Astrocyte (in vitro differentiated cells and primary cell): ENCODE data around the gene INSYN2B. TPM values are rescaled to one million over a fixed set of nuclear protein-coding genes. Genes with fewer than 3 reads are reported as not detected.

Experiments used
- DNase-seq: peaks from one replicate; pipeline ENCODE4 v3.0.0-alpha.2; 2010; ENCODE audit warnings: low read depth
- FAIRE-seq: peaks from 2 replicates; lab custom pipeline; 2011; peaks lifted over from hg19 to GRCh38; lab: Jason Lieb, UNC
- H2AFZ ChIP-seq: 2 replicates; pipeline ENCODE4 v1.6.0; 2012; ENCODE audit warnings: low read depth, low read length, inconsistent platforms
- H3K27ac ChIP-seq: 2 replicates; pipeline ENCODE4 v1.5.1; 2011; ENCODE audit warnings: low read depth, low read length, inconsistent platforms
- H3K27me3 ChIP-seq: 2 replicates; pipeline ENCODE4 v1.6.0; 2011; ENCODE audit warnings: low read length, inconsistent platforms; ENCODE audit not compliant: insufficient read depth
- H3K36me3 ChIP-seq: 2 replicates; pipeline ENCODE4 v1.5.1; 2011; ENCODE audit warnings: low read length, inconsistent platforms; ENCODE audit not compliant: insufficient read depth
- H3K4me1 ChIP-seq: 2 replicates; pipeline ENCODE4 v1.5.1; 2011; ENCODE audit warnings: low read length, inconsistent platforms; ENCODE audit not compliant: insufficient read depth
- H3K4me2 ChIP-seq: 2 replicates; pipeline ENCODE4 v1.6.0; 2012; ENCODE audit warnings: low read length, inconsistent platforms
- H3K4me3 ChIP-seq: 2 replicates; pipeline ENCODE4 v1.5.1; 2011; ENCODE audit warnings: low read depth, mild to moderate bottlenecking, low read length, inconsistent platforms; ENCODE audit not compliant: insufficient read depth
- H3K79me2 ChIP-seq: 2 replicates; pipeline ENCODE4 v1.6.0; 2012; ENCODE audit warnings: mild to moderate bottlenecking, low read length, inconsistent platforms; ENCODE audit not compliant: insufficient read depth
- H3K9ac ChIP-seq: 2 replicates; pipeline ENCODE4 v1.6.0; 2012; ENCODE audit warnings: mild to moderate bottlenecking, low read length, inconsistent platforms
- H3K9me3 ChIP-seq: 2 replicates; pipeline ENCODE4 v1.5.1; 2012; ENCODE audit warnings: low read depth, mild to moderate bottlenecking, low read length, inconsistent platforms; ENCODE audit not compliant: insufficient read depth
- H4K20me1 ChIP-seq: 2 replicates; pipeline ENCODE4 v1.6.0; 2012; ENCODE audit warnings: low read length, inconsistent platforms; ENCODE audit not compliant: insufficient read depth
- H3K27ac Mint-ChIP-seq: one replicate; pipeline ENCODE4 v1.8.0; 2021; ENCODE audit warnings: mild to moderate bottlenecking, mixed read lengths; ENCODE audit not compliant: unreplicated experiment
- H3K27me3 Mint-ChIP-seq: one replicate; pipeline ENCODE4 v1.8.0; 2021; ENCODE audit warnings: low read depth, mixed read lengths; ENCODE audit not compliant: unreplicated experiment
- H3K36me3 Mint-ChIP-seq: one replicate; pipeline ENCODE4 v1.8.0; 2021; ENCODE audit warnings: low read depth, mixed read lengths; ENCODE audit not compliant: unreplicated experiment
- H3K4me1 Mint-ChIP-seq: one replicate; pipeline ENCODE4 v1.8.0; 2021; ENCODE audit warnings: low read depth, mixed read lengths; ENCODE audit not compliant: unreplicated experiment
- H3K4me3 Mint-ChIP-seq: one replicate; pipeline ENCODE4 v1.8.0; 2021; ENCODE audit warnings: mild to moderate bottlenecking, moderate library complexity, mixed read lengths; ENCODE audit not compliant: unreplicated experiment
- H3K9me3 Mint-ChIP-seq: one replicate; pipeline ENCODE4 v1.8.0; 2021; ENCODE audit warnings: mild to moderate bottlenecking, mixed read lengths; ENCODE audit not compliant: unreplicated experiment
- EZH2 ChIP-seq: IDR thresholded peaks from 2 replicates; pipeline ENCODE4 v1.6.1; 2012; ENCODE audit warnings: mild to moderate bottlenecking, low read length, inconsistent platforms; ENCODE audit not compliant: insufficient read depth
- total RNA-seq: library from RNA; stranded (reverse); gene quantifications from 2 replicates; pipeline ENCODE4 v1.2.1, GENCODE V29; 2021
- TF ChIP-seq, protein P1 (sequence below): IDR thresholded peaks from 2 replicates; pipeline ENCODE4 v1.5.1; 2011; ENCODE audit warnings: low read depth, mild to moderate bottlenecking, inconsistent platforms, low read length, moderate library complexity; ENCODE audit not compliant: insufficient read depth

Gene INSYN2B
- total RNA-seq, 1 donor from 2014 or later = 0.36 TPM

DNA sequence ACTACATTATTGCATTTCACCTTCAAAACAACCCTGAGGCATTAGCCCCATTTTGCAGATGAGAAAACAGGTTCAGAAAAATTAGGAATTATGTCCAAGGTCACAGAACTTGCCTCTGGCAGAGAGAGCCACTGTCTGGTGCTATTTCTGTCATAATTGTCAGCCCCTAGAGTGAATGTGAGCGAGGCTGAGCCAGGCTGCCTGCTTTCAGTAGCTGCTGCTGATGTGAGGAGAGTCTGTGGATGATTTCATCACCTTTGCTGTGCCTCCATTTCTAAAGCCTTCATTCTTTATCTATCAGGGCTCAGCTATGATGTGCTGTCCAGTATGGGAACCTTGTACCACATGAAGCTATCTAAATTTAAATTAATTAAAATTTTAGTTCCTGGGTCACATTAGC is 71.4 kb downstream of the INSYN2B start:
- Mint-ChIP-seq H3K4me3 (no peak overlapping the region), H3K4me1 (no peaks in the 10 kb centered on the region), H3K27me3 (peaks cover 8% of the 10 kb centered on the region), H3K27ac (no peak overlapping the region), H3K36me3 (no peaks in the 10 kb centered on the region), H3K9me3 (no peaks in the 10 kb centered on the region)
- H3K4me1 ChIP-seq = peaks cover 4% of the 10 kb centered on the region
- no peaks in the 10 kb centered on the region for H3K27me3 ChIP-seq
- peaks cover 31% of the 10 kb centered on the region for H4K20me1 ChIP-seq
- FAIRE-seq (no peak), DNase-seq (no peak)
- H3K36me3 ChIP-seq = no peaks in the 10 kb centered on the region
- H3K9ac ChIP-seq = no peak overlapping the region
- H3K4me3 ChIP-seq = no peak overlapping the region
- no peaks in the 10 kb centered on the region for H3K9me3 ChIP-seq
- H3K4me2 ChIP-seq = no peak overlapping the region
- H2AFZ ChIP-seq = no peak overlapping the region
- no peak overlapping the region for H3K27ac ChIP-seq
- H3K79me2 ChIP-seq = peaks cover 17% of the 10 kb centered on the region
- no peak for TF ChIP-seq EZH2
- TF ChIP-seq, protein P1, sequence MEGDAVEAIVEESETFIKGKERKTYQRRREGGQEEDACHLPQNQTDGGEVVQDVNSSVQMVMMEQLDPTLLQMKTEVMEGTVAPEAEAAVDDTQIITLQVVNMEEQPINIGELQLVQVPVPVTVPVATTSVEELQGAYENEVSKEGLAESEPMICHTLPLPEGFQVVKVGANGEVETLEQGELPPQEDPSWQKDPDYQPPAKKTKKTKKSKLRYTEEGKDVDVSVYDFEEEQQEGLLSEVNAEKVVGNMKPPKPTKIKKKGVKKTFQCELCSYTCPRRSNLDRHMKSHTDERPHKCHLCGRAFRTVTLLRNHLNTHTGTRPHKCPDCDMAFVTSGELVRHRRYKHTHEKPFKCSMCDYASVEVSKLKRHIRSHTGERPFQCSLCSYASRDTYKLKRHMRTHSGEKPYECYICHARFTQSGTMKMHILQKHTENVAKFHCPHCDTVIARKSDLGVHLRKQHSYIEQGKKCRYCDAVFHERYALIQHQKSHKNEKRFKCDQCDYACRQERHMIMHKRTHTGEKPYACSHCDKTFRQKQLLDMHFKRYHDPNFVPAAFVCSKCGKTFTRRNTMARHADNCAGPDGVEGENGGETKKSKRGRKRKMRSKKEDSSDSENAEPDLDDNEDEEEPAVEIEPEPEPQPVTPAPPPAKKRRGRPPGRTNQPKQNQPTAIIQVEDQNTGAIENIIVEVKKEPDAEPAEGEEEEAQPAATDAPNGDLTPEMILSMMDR = no peak

DNA sequence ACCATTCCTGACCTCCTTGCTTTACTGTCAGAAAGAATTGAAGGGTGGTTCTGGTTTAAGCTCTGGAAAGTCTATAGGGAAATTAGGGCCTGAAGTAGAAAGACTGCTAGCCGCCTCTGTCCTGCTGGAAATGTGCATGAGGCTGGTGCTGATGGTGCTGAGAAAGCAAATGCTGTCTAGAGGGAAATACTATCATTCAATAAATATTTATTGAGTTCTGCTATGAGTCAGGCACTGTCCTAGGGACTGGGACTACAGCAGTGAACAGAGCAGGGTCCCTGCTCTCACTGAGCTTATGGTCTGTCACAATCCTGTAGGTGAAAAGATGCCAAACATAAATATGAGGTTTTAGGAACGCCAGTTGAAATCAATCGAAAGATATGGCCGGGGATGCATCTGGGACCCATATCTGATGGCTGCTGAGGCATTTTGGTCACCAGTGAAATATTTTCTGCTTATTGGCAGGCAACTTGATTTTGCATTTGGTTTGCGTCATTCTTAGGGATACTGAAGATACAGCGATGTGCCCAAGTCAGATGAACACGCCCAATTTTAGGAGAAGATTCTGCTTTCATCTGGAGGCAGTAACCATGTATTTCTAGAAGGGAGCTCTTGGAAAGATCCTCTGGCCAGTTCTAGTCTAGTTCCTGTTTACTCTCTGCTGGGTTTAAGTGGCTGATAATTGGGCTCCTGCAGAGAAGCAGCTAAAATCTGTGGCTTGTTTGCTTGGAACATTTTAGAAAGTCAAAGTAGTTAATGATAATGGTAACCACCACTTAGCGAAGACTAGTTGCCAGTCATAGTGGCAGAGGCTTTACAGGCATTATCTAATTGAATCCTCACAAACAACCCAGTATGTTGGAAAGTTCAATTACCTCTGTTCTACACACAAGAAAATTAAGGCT is 73.3 kb downstream of the INSYN2B start:
- Mint-ChIP-seq H3K4me1 (no peaks in the 10 kb centered on the region), H3K27me3 (peaks cover 9% of the 10 kb centered on the region), H3K9me3 (peaks cover 1% of the 10 kb centered on the region), H3K27ac (no peak overlapping the region), H3K36me3 (no peaks in the 10 kb centered on the region), H3K4me3 (no peak overlapping the region)
- H3K79me2 ChIP-seq = peaks cover 17% of the 10 kb centered on the region
- no peak overlapping the region for H3K4me3 ChIP-seq
- peaks cover 3% of the 10 kb centered on the region for H3K36me3 ChIP-seq
- H3K9me3 ChIP-seq = no peaks in the 10 kb centered on the region
- H3K27me3 ChIP-seq = no peaks in the 10 kb centered on the region
- H3K9ac ChIP-seq = no peak overlapping the region
- no peak for FAIRE-seq
- peaks cover 4% of the 10 kb centered on the region for H3K4me1 ChIP-seq
- no peak overlapping the region for H3K4me2 ChIP-seq
- no peak overlapping the region for H2AFZ ChIP-seq
- H4K20me1 ChIP-seq = peaks cover 23% of the 10 kb centered on the region
- TF ChIP-seq, protein P1 = no peak
- DNase-seq = no peak
- no peak overlapping the region for H3K27ac ChIP-seq

DNA sequence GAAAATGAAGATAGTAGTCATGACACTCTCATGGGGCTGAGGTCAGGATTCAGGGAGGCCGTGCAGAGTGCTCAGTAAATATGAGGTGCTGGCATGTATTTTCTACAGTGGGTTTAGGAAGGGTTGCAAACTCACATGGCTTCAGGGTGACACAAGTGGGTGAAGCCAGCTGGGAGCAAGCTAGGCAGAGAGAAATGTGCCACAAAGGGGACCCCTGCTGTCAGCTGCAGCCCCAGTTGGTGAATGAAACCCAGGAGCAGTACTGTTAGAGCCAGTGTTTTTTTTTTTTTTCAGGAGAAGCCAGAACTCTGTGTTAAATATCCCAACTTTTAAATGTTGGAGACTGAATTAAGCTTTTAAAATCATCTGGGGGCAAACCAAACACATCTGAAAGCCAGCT is 75.3 kb downstream of the INSYN2B start:
- Mint-ChIP-seq H3K9me3 (peaks cover 6% of the 10 kb centered on the region), H3K4me3 (no peak overlapping the region), H3K4me1 (no peaks in the 10 kb centered on the region), H3K27ac (no peak overlapping the region), H3K36me3 (no peaks in the 10 kb centered on the region), H3K27me3 (peaks cover 14% of the 10 kb centered on the region)
- Histone ChIP-seq H3K27ac (no peak overlapping the region), H2AFZ (no peak overlapping the region), H3K4me1 (peaks cover 4% of the 10 kb centered on the region), H3K4me3 (no peak overlapping the region), H4K20me1 (peaks cover 13% of the 10 kb centered on the region), H3K27me3 (no peaks in the 10 kb centered on the region), H3K79me2 (peaks cover 17% of the 10 kb centered on the region), H3K9ac (no peak overlapping the region), H3K36me3 (peaks cover 3% of the 10 kb centered on the region), H3K9me3 (no peaks in the 10 kb centered on the region), H3K4me2 (no peak overlapping the region)
- no peak for TF ChIP-seq EZH2
- TF ChIP-seq, protein P1 = no peak
- FAIRE-seq (no peak), DNase-seq (no peak)
